Caco-2 (cell line): ENCODE data around the gene RAPGEF2. TPM values are rescaled to one million over a fixed set of nuclear protein-coding genes. Genes with fewer than 3 reads are reported as not detected.

Experiments
- BruUV-seq: library from RNA; stranded (reverse); fragments of 400-500 nt; replicated peaks from 2 replicates; lab custom pipeline; 2021; lab: Mats Ljungman, UMichigan
- CTCF ChIA-PET: fragments of 300-600 bp; sonication (Branson Sonifier 250); formaldehyde crosslinking; loops from one replicate; lab custom pipeline; 2022; ENCODE audit warnings: antibody characterized with exemption; lab: Charles Lee
- POLR2A ChIA-PET: fragments of 300-600 bp; sonication (Branson Sonifier 250); formaldehyde crosslinking; loops from one replicate; lab custom pipeline; 2022; ENCODE audit warnings: antibody characterized with exemption; lab: Charles Lee
- DNase-seq, 2 experiments: peaks; one replicate each; pipeline versions ENCODE4 v3.0.0 to v3.0.0-alpha.2; 2020 to 2022
- H3K27me3 ChIP-seq: replicated peaks from 2 replicates; pipeline ENCODE4 v1.6.0; 2011; ENCODE audit warnings: low read length; ENCODE audit not compliant: control insufficient read depth, insufficient read depth
- H3K36me3 ChIP-seq: 2 replicates; pipeline ENCODE4 v1.5.1; 2011; ENCODE audit warnings: low read length; ENCODE audit not compliant: control insufficient read depth, insufficient read depth
- H3K4me1 ChIP-seq: fragments of 250-450 bp; sonication (Bioruptor Pico); 2 replicates; pipeline ENCODE4 v1.5.1; 2020; ENCODE audit warnings: mild to moderate bottlenecking
- H3K4me3 ChIP-seq: 2 replicates; pipeline ENCODE4 v1.5.1; 2011; ENCODE audit warnings: low read depth, mild to moderate bottlenecking, control low read depth, low read length
- H3K9me3 ChIP-seq: fragments of 250-450 bp; sonication (Bioruptor Pico); 2 replicates; pipeline ENCODE4 v1.5.1; 2020; ENCODE audit warnings: mild to moderate bottlenecking, moderate library complexity
- H3K27ac Mint-ChIP-seq: one replicate; pipeline ENCODE4 v1.8.0; 2022; ENCODE audit warnings: mixed read lengths; ENCODE audit not compliant: unreplicated experiment
- H3K27me3 Mint-ChIP-seq: one replicate; pipeline ENCODE4 v1.8.0; 2022; ENCODE audit warnings: mixed read lengths; ENCODE audit not compliant: insufficient read depth, unreplicated experiment
- H3K36me3 Mint-ChIP-seq: one replicate; pipeline ENCODE4 v1.8.0; 2022; ENCODE audit warnings: mild to moderate bottlenecking, mixed read lengths; ENCODE audit not compliant: insufficient read depth, unreplicated experiment
- H3K4me1 Mint-ChIP-seq: one replicate; pipeline ENCODE4 v1.8.0; 2022; ENCODE audit warnings: low read depth, mixed read lengths; ENCODE audit not compliant: unreplicated experiment
- H3K4me3 Mint-ChIP-seq: one replicate; pipeline ENCODE4 v1.8.0; 2022; ENCODE audit warnings: mild to moderate bottlenecking, moderate library complexity, mixed read lengths; ENCODE audit not compliant: unreplicated experiment
- H3K9me3 Mint-ChIP-seq: one replicate; pipeline ENCODE4 v1.8.0; 2022; ENCODE audit warnings: mixed read lengths; ENCODE audit not compliant: unreplicated experiment
- intact Hi-C: fragments of 100-400 bp; cut with micrococcal nuclease; formaldehyde crosslinking; loops from one replicate; pipeline ENCODE4 v1.10.0; 2022; ENCODE audit not compliant: unreplicated experiment
- total RNA-seq: library from RNA; stranded (reverse); gene quantifications from 2 replicates; pipeline ENCODE4 v1.2.3, GENCODE V29; 2022
- TF ChIP-seq, protein P1 (sequence below), 2 experiments: fragments of 200-600 bp in 1 of 2; IDR thresholded peaks; 1 replicate in 1 of 2; 2 replicates in 1 of 2; pipeline versions ENCODE4 v1.5.1 to v1.8.0; 2011 to 2022; ENCODE audit warnings: antibody characterized with exemption in 1 of 2, control low read depth in 1 of 2, inconsistent platforms in 1 of 2, low read depth in 1 of 2, low read length in 1 of 2, mild to moderate bottlenecking in 1 of 2, moderate library complexity in 1 of 2; ENCODE audit not compliant: insufficient read depth in 1 of 2, severe bottlenecking in 1 of 2, unreplicated experiment in 1 of 2

RAPGEF2 gene
- total RNA-seq, 1 experiment from 2014 or later, result 67.6 TPM

DNA sequence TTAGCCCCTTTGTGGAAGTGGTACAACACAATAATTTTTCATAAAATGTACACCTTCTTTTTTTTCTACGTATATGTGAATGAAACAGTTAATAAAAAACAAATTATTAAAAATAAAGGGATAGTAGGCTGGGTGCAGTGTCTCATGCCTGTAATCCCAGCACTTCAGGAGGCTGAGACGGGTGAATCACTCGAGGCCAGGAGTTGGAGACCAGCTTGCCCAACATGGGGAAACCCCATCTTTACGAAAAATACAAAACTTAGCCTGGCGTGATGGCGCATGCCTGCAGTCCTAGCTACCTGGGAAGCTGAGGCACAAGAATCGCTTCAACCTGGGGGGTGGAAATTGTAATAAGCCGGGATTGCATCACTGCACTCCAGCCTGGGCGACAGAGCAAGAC, 244.9 kb downstream of the RAPGEF2 start:
- BruUV-seq, result no TSS peak
- peaks cover 83% of the 10 kb centered on the region for H3K36me3 Mint-ChIP-seq
- CTCF ChIA-PET, result no interaction called here

DNA sequence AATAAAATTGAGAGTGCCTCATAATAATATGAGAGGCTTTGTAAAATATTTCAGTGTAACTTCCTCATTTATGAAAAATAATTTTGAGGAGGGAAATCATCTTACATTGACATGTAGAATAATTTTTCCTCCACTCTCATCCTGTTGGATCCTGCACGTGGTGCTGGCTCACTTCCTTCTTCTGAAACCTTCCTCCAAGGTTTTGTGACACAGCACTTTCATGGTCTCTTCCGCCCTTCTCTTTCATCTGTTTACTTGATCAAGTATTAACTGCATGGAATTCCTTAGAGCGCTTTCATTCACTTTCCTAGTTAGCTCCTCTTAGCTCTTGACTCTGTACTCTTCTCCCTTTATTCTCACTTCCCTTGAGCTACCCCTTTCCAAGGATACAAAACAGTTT, 246.5 kb downstream of the RAPGEF2 start:
- no peak overlapping the region for H3K4me3 ChIP-seq
- ChIA-PET CTCF (no interaction called here), POLR2A (no interaction called here)
- Mint-ChIP-seq H3K4me1 (no peaks in the 10 kb centered on the region), H3K27ac (peak overlapping the region; percentile 12), H3K27me3 (no peaks in the 10 kb centered on the region), H3K36me3 (peaks cover 82% of the 10 kb centered on the region), H3K9me3 (no peaks in the 10 kb centered on the region), H3K4me3 (no peak overlapping the region)
- no peaks in the 10 kb centered on the region for H3K9me3 ChIP-seq
- H3K4me1 ChIP-seq, result no peaks in the 10 kb centered on the region
- no peaks in the 10 kb centered on the region for H3K27me3 ChIP-seq
- no TSS peak for BruUV-seq
- peaks cover 2% of the 10 kb centered on the region for H3K36me3 ChIP-seq
- TF ChIP-seq, protein P1, sequence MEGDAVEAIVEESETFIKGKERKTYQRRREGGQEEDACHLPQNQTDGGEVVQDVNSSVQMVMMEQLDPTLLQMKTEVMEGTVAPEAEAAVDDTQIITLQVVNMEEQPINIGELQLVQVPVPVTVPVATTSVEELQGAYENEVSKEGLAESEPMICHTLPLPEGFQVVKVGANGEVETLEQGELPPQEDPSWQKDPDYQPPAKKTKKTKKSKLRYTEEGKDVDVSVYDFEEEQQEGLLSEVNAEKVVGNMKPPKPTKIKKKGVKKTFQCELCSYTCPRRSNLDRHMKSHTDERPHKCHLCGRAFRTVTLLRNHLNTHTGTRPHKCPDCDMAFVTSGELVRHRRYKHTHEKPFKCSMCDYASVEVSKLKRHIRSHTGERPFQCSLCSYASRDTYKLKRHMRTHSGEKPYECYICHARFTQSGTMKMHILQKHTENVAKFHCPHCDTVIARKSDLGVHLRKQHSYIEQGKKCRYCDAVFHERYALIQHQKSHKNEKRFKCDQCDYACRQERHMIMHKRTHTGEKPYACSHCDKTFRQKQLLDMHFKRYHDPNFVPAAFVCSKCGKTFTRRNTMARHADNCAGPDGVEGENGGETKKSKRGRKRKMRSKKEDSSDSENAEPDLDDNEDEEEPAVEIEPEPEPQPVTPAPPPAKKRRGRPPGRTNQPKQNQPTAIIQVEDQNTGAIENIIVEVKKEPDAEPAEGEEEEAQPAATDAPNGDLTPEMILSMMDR (IDR thresholded peaks at IDR 0.05; ENCODE audit: insufficient read depth in 1 of 2, low read depth in 1 of 2, low read length in 1 of 2, severe bottlenecking in 1 of 2, unreplicated experiment in 1 of 2), result no peak
- intact Hi-C loops, result no loop called here
- no peak for DNase-seq

More for the DNA sequence above, 244.9 kb downstream of the RAPGEF2 start:
- POLR2A ChIA-PET, result no interaction called here
- intact Hi-C loops, result no loop called here
- DNase-seq, result no peak
- Mint-ChIP-seq H3K4me1 (no peaks in the 10 kb centered on the region), H3K27me3 (no peaks in the 10 kb centered on the region), H3K9me3 (no peaks in the 10 kb centered on the region), H3K27ac (no peak overlapping the region), H3K4me3 (no peak overlapping the region)
- Histone ChIP-seq H3K9me3 (no peaks in the 10 kb centered on the region), H3K36me3 (peaks cover 2% of the 10 kb centered on the region), H3K4me1 (no peaks in the 10 kb centered on the region), H3K27me3 (no peaks in the 10 kb centered on the region; the same call in 1 of the 2 replicates), H3K4me3 (no peak overlapping the region)
- TF ChIP-seq, protein P1 (IDR thresholded peaks at IDR 0.05; ENCODE audit: insufficient read depth in 1 of 2, low read depth in 1 of 2, low read length in 1 of 2, severe bottlenecking in 1 of 2, unreplicated experiment in 1 of 2), result no peak

DNA sequence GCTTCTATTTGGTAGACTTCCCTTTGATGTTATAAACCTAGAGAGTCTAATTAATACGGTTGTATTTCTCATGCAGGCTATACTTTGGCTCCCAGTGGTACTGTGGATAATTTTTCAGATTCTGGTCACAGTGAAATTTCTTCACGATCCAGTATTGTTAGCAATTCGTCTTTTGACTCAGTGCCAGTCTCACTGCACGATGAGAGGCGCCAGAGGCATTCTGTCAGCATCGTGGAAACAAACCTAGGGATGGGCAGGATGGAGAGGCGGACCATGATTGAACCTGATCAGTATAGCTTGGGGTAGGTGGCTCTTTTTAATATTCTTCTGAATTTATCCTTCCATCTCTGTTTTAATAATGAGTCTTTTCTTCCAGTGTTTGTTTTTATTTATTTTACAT, 249.7 kb downstream of the RAPGEF2 start:
- H3K4me1 ChIP-seq, result no peaks in the 10 kb centered on the region
- intact Hi-C loops, result no loop called here
- Mint-ChIP-seq H3K36me3 (peaks cover 87% of the 10 kb centered on the region), H3K9me3 (no peaks in the 10 kb centered on the region), H3K27me3 (no peaks in the 10 kb centered on the region), H3K27ac (no peak overlapping the region), H3K4me1 (no peaks in the 10 kb centered on the region), H3K4me3 (no peak overlapping the region)
- ChIA-PET CTCF (no interaction called here), POLR2A (no interaction called here)
- no peaks in the 10 kb centered on the region for H3K9me3 ChIP-seq
- no TSS peak for BruUV-seq
- DNase-seq, result no peak
- peaks cover 2% of the 10 kb centered on the region for H3K36me3 ChIP-seq
- H3K27me3 ChIP-seq, result no peaks in the 10 kb centered on the region
- TF ChIP-seq, protein P1 (IDR thresholded peaks at IDR 0.05; ENCODE audit: insufficient read depth in 1 of 2, low read depth in 1 of 2, low read length in 1 of 2, severe bottlenecking in 1 of 2, unreplicated experiment in 1 of 2), result no peak
- no peak overlapping the region for H3K4me3 ChIP-seq
